Small intestine (tissue), 7 donors: ENCODE results near the gene CDH23. TPM values are rescaled to one million over a fixed set of nuclear protein-coding genes. Genes with fewer than 3 reads are reported as not detected.

Experiments
- DNase-seq, 2 donors: peaks; one replicate each; pipeline versions ENCODE4 v3.0.0 to v3.0.0-alpha.2; 2013
- FAIRE-seq: peaks from 2 replicates; lab custom pipeline; 2012; peaks lifted over from hg19 to GRCh38; lab: Jason Lieb, UNC
- H3K27ac ChIP-seq, 3 donors: one replicate each; pipeline ENCODE4 v1.5.1; 2013; ENCODE audit warnings: low read length in 2 of 3, mild to moderate bottlenecking in 2 of 3, control low read depth in 1 of 3, inconsistent platforms in 1 of 3, low read depth in 1 of 3, moderate library complexity in 1 of 3
- H3K27me3 ChIP-seq, 3 donors: one replicate each; pipeline ENCODE4 v1.6.1; 2013; ENCODE audit warnings: low read length in 3 of 3, inconsistent platforms in 1 of 3; ENCODE audit not compliant: control insufficient read depth in 3 of 3, insufficient read depth in 3 of 3
- H3K36me3 ChIP-seq, 3 donors: one replicate each; pipeline ENCODE4 v1.6.1; 2013; ENCODE audit warnings: low read length in 3 of 3, inconsistent platforms in 1 of 3, low read depth in 1 of 3, mild to moderate bottlenecking in 1 of 3, moderate library complexity in 1 of 3; ENCODE audit not compliant: control insufficient read depth in 3 of 3, insufficient read depth in 2 of 3
- H3K4me1 ChIP-seq, 3 donors: one replicate each; pipeline ENCODE4 v1.6.1; 2013; ENCODE audit warnings: low read length in 2 of 3, inconsistent platforms in 1 of 3, low read depth in 1 of 3, mild to moderate bottlenecking in 1 of 3, moderate library complexity in 1 of 3; ENCODE audit not compliant: control insufficient read depth in 3 of 3, insufficient read depth in 2 of 3
- H3K4me3 ChIP-seq, 3 donors: one replicate each; pipeline ENCODE4 v1.5.1; 2013; ENCODE audit warnings: low read length in 3 of 3, control low read depth in 1 of 3, inconsistent platforms in 1 of 3, low read depth in 1 of 3, mild to moderate bottlenecking in 1 of 3, moderate library complexity in 1 of 3
- H3K9me3 ChIP-seq, 2 donors: one replicate each; pipeline ENCODE4 v1.6.1; 2013; ENCODE audit warnings: low read depth in 1 of 2, low read length in 1 of 2; ENCODE audit not compliant: control insufficient read depth in 2 of 2, insufficient read depth in 1 of 2
- WGBS, 3 donors: extraction: QIAGEN DNeasy Blood & Tissue Kit; methylation state at CpG; one replicate each; pipeline ENCODE4 v1.1.7; 2013; 5-methylcytosine and 5-hydroxymethylcytosine counted together
- polyA plus RNA-seq, 4 donors: library from polyadenylated mRNA; stranded (reverse) in 3 of 4; unstranded in 1 of 4; fragments of 200-250 nt in 3 of 4; fragments of 120-200 nt in 1 of 4; gene quantifications; one replicate each; pipeline versions ENCODE4 v1.2.1 to v1.2.3, GENCODE V29; 2013
- donor health status: healthy with polysubstance abuse.
- donor health status: control.
- donor health status: control.
- donor health status: Bipolar disorder and iron deficiency.
- donor health status: healthy.

Gene CDH23
- polyA plus RNA-seq, 4 donors = 0.89 to 2.5 (median 1.6) TPM

- Histone ChIP-seq H3K27me3 (no peaks in the 10 kb centered on the region), H3K9me3 (peaks cover 0 to 15% of the 10 kb centered on the region in 2 donors), H3K36me3 (peaks cover 0 to 2% (median 0%) of the 10 kb centered on the region in 3 donors), H3K4me1 (peaks cover 2 to 6% (median 4%) of the 10 kb centered on the region in 3 donors), H3K27ac (no peak overlapping the region), H3K4me3 (no peak overlapping the region)
- no peak for FAIRE-seq
- DNase-seq = no peak
- 79 to 93% (median 83%) methylated on average over 3 of the region's 3 CpGs for WGBS, 3 donors
These were observed 291.5 kb downstream of the CDH23 start for GRCh38 chr10:71688256-71688655.

- 85 to 91% (median 89%) methylated on average over 13 of the region's 13 CpGs for WGBS, 3 donors
- peaks cover 0 to 8% (median 4%) of the 10 kb centered on the region in 3 donors for H3K4me1 ChIP-seq
- DNase-seq = no peak
- peaks cover 0 to 2% (median 0%) of the 10 kb centered on the region in 3 donors for H3K36me3 ChIP-seq
- no peak overlapping the region for H3K27ac ChIP-seq
- H3K9me3 ChIP-seq = peaks cover 0 to 15% of the 10 kb centered on the region in 2 donors
- H3K27me3 ChIP-seq = no peaks in the 10 kb centered on the region
- H3K4me3 ChIP-seq = no peak overlapping the region
- no peak for FAIRE-seq
These were observed 293.5 kb downstream of the CDH23 start for GRCh38 chr10:71690094-71690720.

DNA sequence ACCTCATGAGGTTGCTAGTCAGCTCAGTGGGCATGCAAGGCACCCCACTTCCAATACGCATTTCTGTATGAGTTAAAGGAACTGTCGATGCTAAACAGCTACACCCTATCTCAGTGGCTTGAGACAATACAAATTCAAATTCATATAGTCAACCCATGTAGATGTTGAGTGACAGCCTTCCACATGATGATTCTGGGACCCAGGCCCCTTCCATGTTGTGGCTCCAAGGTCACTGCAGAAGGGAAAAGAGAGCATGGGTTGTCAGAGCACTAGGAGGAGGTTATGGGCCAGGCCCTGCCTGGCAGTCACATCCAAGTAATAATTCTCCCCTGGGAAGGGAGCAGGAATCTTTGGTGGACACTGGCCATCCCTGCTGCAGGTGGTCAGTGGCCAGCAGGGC, 294.7 kb downstream of the CDH23 start:
- peaks cover 0 to 2% (median 0%) of the 10 kb centered on the region in 3 donors for H3K36me3 ChIP-seq
- no peaks in the 10 kb centered on the region for H3K27me3 ChIP-seq
- FAIRE-seq (no peak), DNase-seq (no peak)
- H3K27ac ChIP-seq = no peak overlapping the region
- 95 to 100% (median 98%) methylated on average over 2 of the region's 2 CpGs for WGBS, 3 donors
- H3K4me1 ChIP-seq = peaks cover under 1 to 9% (median 4%) of the 10 kb centered on the region in 3 donors
- no peak overlapping the region for H3K4me3 ChIP-seq
- H3K9me3 ChIP-seq = peaks cover 0 to 15% of the 10 kb centered on the region in 2 donors

- Histone ChIP-seq H3K36me3 (peaks cover 0 to 2% (median 0%) of the 10 kb centered on the region in 3 donors), H3K27me3 (no peaks in the 10 kb centered on the region), H3K27ac (no peak overlapping the region), H3K9me3 (peaks cover 0 to 15% of the 10 kb centered on the region in 2 donors), H3K4me1 (peaks cover 3 to 9% (median 4%) of the 10 kb centered on the region in 3 donors), H3K4me3 (no peak overlapping the region)
- DNase-seq = no peak
- 72 to 79% (median 78%) methylated on average over 7 of the region's 7 CpGs for WGBS, 3 donors
- no peak for FAIRE-seq
These were observed 296.0 kb downstream of the CDH23 start for GRCh38 chr10:71692598-71693306.

DNA sequence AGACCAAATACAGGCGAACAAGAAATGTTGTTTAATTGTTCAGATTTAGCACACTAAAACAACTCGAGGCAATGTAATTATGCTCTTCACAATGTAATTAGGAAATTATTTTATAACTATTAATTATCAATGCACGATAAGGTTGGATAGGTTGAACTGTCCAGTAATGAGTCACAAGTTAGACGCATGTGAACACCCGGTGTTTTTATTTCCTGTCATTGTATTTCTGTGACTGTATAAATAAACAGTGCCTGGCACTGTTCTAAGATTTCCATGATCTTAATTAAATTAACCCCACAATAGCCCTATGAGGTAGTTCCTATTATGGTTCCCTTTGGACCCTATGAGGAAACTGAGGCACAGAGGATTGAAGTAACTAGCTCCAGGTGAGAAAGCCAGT, 296.7 kb downstream of the CDH23 start:
- H3K27ac ChIP-seq = peak overlapping the region in 1 of 3 donors; percentile 19

DNA sequence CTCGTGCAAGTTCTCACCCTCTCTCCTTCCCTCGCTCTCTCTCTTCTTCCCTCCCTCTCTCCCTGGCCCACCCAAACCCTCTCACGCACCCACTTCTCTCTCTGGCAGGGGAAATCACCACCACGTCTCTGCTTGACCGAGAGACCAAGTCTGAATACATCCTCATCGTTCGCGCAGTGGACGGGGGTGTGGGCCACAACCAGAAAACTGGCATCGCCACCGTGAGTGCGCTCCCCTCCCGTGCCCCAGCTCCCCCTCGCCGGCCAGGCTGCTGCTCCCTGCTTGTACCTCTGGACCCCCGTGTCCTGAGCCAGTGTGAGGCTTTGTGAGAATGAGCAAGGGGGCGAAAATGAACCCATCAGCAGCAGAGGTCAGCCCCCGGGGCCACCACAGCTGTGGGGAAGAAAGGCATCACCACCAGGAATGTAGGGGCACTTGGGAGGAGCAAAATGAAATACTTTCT, 297.4 kb downstream of the CDH23 start:
- Histone ChIP-seq H3K4me1 (peaks cover 3 to 9% (median 4%) of the 10 kb centered on the region in 3 donors), H3K36me3 (peaks cover 0 to 2% (median 0%) of the 10 kb centered on the region in 3 donors), H3K27ac (peak overlapping the region in 1 of 3 donors; percentile 19), H3K4me3 (no peak overlapping the region), H3K9me3 (peaks cover 0 to 8% of the 10 kb centered on the region in 2 donors), H3K27me3 (no peaks in the 10 kb centered on the region)
- FAIRE-seq (no peak), DNase-seq (no peak)
- WGBS, 3 donors = 78 to 93% (median 88%) methylated on average over 18 of the region's 18 CpGs

More for the DNA sequence above, 296.7 kb downstream of the CDH23 start:
- FAIRE-seq = no peak
- peaks cover 3 to 9% (median 4%) of the 10 kb centered on the region in 3 donors for H3K4me1 ChIP-seq
- peaks cover 0 to 2% (median 0%) of the 10 kb centered on the region in 3 donors for H3K36me3 ChIP-seq
- peaks cover 0 to 14% of the 10 kb centered on the region in 2 donors for H3K9me3 ChIP-seq
- H3K27me3 ChIP-seq = no peaks in the 10 kb centered on the region
- peak in 1 of 2 donors; percentile 68 for DNase-seq
- 17 to 39% (median 34%) methylated on average over 5 of the region's 5 CpGs for WGBS, 3 donors
- no peak overlapping the region for H3K4me3 ChIP-seq

DNA sequence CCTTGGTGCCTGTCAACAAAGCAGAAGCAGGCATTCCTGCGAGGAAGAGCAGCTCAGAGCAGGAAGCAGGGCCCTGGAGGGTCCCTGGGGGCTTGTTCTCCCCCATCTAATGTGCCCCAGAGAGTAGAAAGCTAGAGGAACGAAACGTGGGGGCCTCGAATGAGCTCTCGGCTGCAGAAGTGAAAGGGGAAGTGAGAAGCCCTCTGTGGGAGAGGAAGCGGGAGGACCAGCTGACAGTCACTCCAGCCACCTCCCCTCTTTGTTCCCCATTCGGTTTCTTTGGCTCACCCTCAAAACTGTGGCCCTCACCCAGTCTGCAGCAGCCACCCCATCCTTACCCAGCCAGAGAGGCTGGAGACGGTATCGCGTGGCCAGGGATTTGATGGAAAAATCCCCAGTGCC, 297.8 kb downstream of the CDH23 start:
- 32 to 53% (median 45%) methylated on average over 9 to 10 of the region's 10 CpGs for WGBS, 3 donors
- Histone ChIP-seq H3K4me1 (peaks cover 3 to 9% (median 4%) of the 10 kb centered on the region in 3 donors), H3K27ac (peak overlapping the region in 1 of 3 donors; percentile 19), H3K9me3 (peaks cover 0 to 8% of the 10 kb centered on the region in 2 donors), H3K36me3 (peaks cover 0 to 2% (median 0%) of the 10 kb centered on the region in 3 donors), H3K4me3 (no peak overlapping the region), H3K27me3 (no peaks in the 10 kb centered on the region)
- DNase-seq (peak in 1 of 2 donors; percentile 37), FAIRE-seq (no peak)
